ENCODE data around the gene PGLYRP3. TPM values are rescaled to one million over a fixed set of nuclear protein-coding genes. Genes with fewer than 3 reads are reported as not detected.

Gene PGLYRP3
- total and polyA plus RNA-seq, 7 experiments from 2014 or later = not detected

GRCh38 chr1:153343811-153344717 is 31.3 kb upstream of the PGLYRP3 start:
- intact Hi-C loops (cut with micrococcal nuclease) = no loop called here
- H3K4me1 ChIP-seq (ENCODE audit: control insufficient read depth in 2 of 2, insufficient read depth in 2 of 2, low read length in 2 of 2) = peaks cover 13 to 41% of the 10 kb centered on the region in 2 donors

GRCh38 chr1:153343040-153343681 is 30.4 kb upstream of the PGLYRP3 start:
- intact Hi-C loops (cut with micrococcal nuclease) = no loop called here
- H3K27ac Mint-ChIP-seq = peak overlapping the region in 2 of 9 donors; percentile 19 to 33
- peak overlapping the region in 2 of 10 donors; percentile 8 to 10 for H3K4me3 Mint-ChIP-seq
- Histone ChIP-seq H3K9me3 (ENCODE audit: control insufficient read depth in 2 of 3, low read length in 3 of 3) (no peaks in the 10 kb centered on the region), H3K4me1 (ENCODE audit: control insufficient read depth in 2 of 2, insufficient read depth in 2 of 2, low read length in 2 of 2) (peaks cover 13 to 41% of the 10 kb centered on the region in 2 donors), H3K27me3 (ENCODE audit: control insufficient read depth in 2 of 2, insufficient read depth in 2 of 2, low read length in 2 of 2) (peaks cover 0 to 5% of the 10 kb centered on the region in 2 donors), H3K36me3 (ENCODE audit: control insufficient read depth in 2 of 3, insufficient read depth in 3 of 3, low read length in 3 of 3) (no peaks in the 10 kb centered on the region), H3K4me3 (ENCODE audit: low read length) (no peak overlapping the region), H3K27ac (ENCODE audit: low read depth, low read length) (no peak overlapping the region)
- CTCF ChIA-PET = no interaction called here
- peaks cover 0 to 2% (median 0%) of the 10 kb centered on the region in 11 donors for H3K9me3 Mint-ChIP-seq
- POLR2A ChIA-PET = no interaction called here
- H3K27me3 Mint-ChIP-seq = peaks cover 7 to 43% (median 35%) of the 10 kb centered on the region in 5 donors
- DNase-seq = no peak
- ATAC-seq = no peak
- no peaks in the 10 kb centered on the region for H3K36me3 Mint-ChIP-seq
- peaks cover 26 to 71% (median 61%) of the 10 kb centered on the region in 7 donors for H3K4me1 Mint-ChIP-seq

More at GRCh38 chr1:153343811-153344717, 31.3 kb upstream of the PGLYRP3 start:
- peak overlapping the region in 5 of 10 donors; percentile 10 to 48 (median 17) for H3K4me3 Mint-ChIP-seq
- H3K36me3 Mint-ChIP-seq = no peaks in the 10 kb centered on the region
- H3K27ac Mint-ChIP-seq = peak overlapping the region in 3 of 9 donors; percentile 19 to 43 (median 33)
- H3K27ac ChIP-seq (ENCODE audit: low read depth, low read length) = no peak overlapping the region
- no peak for ATAC-seq
- H3K27me3 Mint-ChIP-seq = peaks cover 7 to 48% (median 30%) of the 10 kb centered on the region in 5 donors
- no peak overlapping the region for H3K4me3 ChIP-seq (ENCODE audit: low read length)
- peaks cover 25 to 66% (median 52%) of the 10 kb centered on the region in 7 donors for H3K4me1 Mint-ChIP-seq
- H3K36me3 ChIP-seq (ENCODE audit: control insufficient read depth in 2 of 3, insufficient read depth in 3 of 3, low read length in 3 of 3) = no peaks in the 10 kb centered on the region
- POLR2A ChIA-PET = no interaction called here
- CTCF ChIA-PET = no interaction called here
- peaks cover 0 to 5% of the 10 kb centered on the region in 2 donors for H3K27me3 ChIP-seq (ENCODE audit: control insufficient read depth in 2 of 2, insufficient read depth in 2 of 2, low read length in 2 of 2)
- no peak for DNase-seq
- H3K9me3 ChIP-seq (ENCODE audit: control insufficient read depth in 2 of 3, low read length in 3 of 3) = no peaks in the 10 kb centered on the region
- no peaks in the 10 kb centered on the region for H3K9me3 Mint-ChIP-seq

GRCh38 chr1:153342178-153342577 is 29.4 kb upstream of the PGLYRP3 start:
- ATAC-seq = no peak
- H3K9me3 Mint-ChIP-seq = peaks cover 0 to 7% (median 0%) of the 10 kb centered on the region in 11 donors
- H3K27ac Mint-ChIP-seq = no peak overlapping the region
- intact Hi-C loops (cut with micrococcal nuclease) = no loop called here
- H3K27me3 Mint-ChIP-seq = peaks cover 7 to 40% (median 37%) of the 10 kb centered on the region in 5 donors
- DNase-seq = no peak
- Histone ChIP-seq H3K9me3 (ENCODE audit: control insufficient read depth in 2 of 3, low read length in 3 of 3) (no peaks in the 10 kb centered on the region), H3K4me3 (ENCODE audit: low read length) (no peak overlapping the region), H3K36me3 (ENCODE audit: control insufficient read depth in 2 of 3, insufficient read depth in 3 of 3, low read length in 3 of 3) (no peaks in the 10 kb centered on the region), H3K4me1 (ENCODE audit: control insufficient read depth in 2 of 2, insufficient read depth in 2 of 2, low read length in 2 of 2) (peaks cover 13 to 41% of the 10 kb centered on the region in 2 donors), H3K27ac (ENCODE audit: low read depth, low read length) (no peak overlapping the region), H3K27me3 (ENCODE audit: control insufficient read depth in 2 of 2, insufficient read depth in 2 of 2, low read length in 2 of 2) (peaks cover 0 to 5% of the 10 kb centered on the region in 2 donors)
- ChIA-PET POLR2A (no interaction called here), CTCF (no interaction called here)
- peaks cover 29 to 71% (median 61%) of the 10 kb centered on the region in 7 donors for H3K4me1 Mint-ChIP-seq
- no peaks in the 10 kb centered on the region for H3K36me3 Mint-ChIP-seq
- H3K4me3 Mint-ChIP-seq = no peak overlapping the region

- no peaks in the 10 kb centered on the region for H3K36me3 ChIP-seq (ENCODE audit: control insufficient read depth in 2 of 3, insufficient read depth in 3 of 3, low read length in 3 of 3)
- Mint-ChIP-seq H3K9me3 (peaks cover 0 to 7% (median 0%) of the 10 kb centered on the region in 11 donors), H3K27me3 (peaks cover 7 to 35% (median 33%) of the 10 kb centered on the region in 5 donors), H3K27ac (no peak overlapping the region), H3K4me1 (peaks cover 29 to 66% (median 57%) of the 10 kb centered on the region in 7 donors), H3K36me3 (no peaks in the 10 kb centered on the region), H3K4me3 (no peak overlapping the region)
- intact Hi-C loops (cut with micrococcal nuclease) = no loop called here
- POLR2A ChIA-PET = no interaction called here
- peaks cover 0 to 5% of the 10 kb centered on the region in 2 donors for H3K27me3 ChIP-seq (ENCODE audit: control insufficient read depth in 2 of 2, insufficient read depth in 2 of 2, low read length in 2 of 2)
- no peak for ATAC-seq
- H3K9me3 ChIP-seq (ENCODE audit: control insufficient read depth in 2 of 3, low read length in 3 of 3) = no peaks in the 10 kb centered on the region
- no peak overlapping the region for H3K27ac ChIP-seq (ENCODE audit: low read depth, low read length)
- CTCF ChIA-PET = no interaction called here
- no peak for DNase-seq
- H3K4me1 ChIP-seq (ENCODE audit: control insufficient read depth in 2 of 2, insufficient read depth in 2 of 2, low read length in 2 of 2) = peaks cover 13 to 41% of the 10 kb centered on the region in 2 donors
- H3K4me3 ChIP-seq (ENCODE audit: low read length) = no peak overlapping the region
Measured at GRCh38 chr1:153341431-153341934, 28.7 kb upstream of the PGLYRP3 start.

GRCh38 chr1:153340356-153340755 is 27.6 kb upstream of the PGLYRP3 start:
- Histone ChIP-seq H3K27me3 (ENCODE audit: control insufficient read depth in 2 of 2, insufficient read depth in 2 of 2, low read length in 2 of 2) (no peaks in the 10 kb centered on the region), H3K4me1 (ENCODE audit: control insufficient read depth in 2 of 2, insufficient read depth in 2 of 2, low read length in 2 of 2) (peaks cover 2 to 30% of the 10 kb centered on the region in 2 donors), H3K4me3 (ENCODE audit: low read length) (no peak overlapping the region), H3K36me3 (ENCODE audit: control insufficient read depth in 2 of 3, insufficient read depth in 3 of 3, low read length in 3 of 3) (no peaks in the 10 kb centered on the region), H3K27ac (ENCODE audit: low read depth, low read length) (no peak overlapping the region), H3K9me3 (ENCODE audit: control insufficient read depth in 2 of 3, low read length in 3 of 3) (no peaks in the 10 kb centered on the region)
- peaks cover 7 to 29% (median 25%) of the 10 kb centered on the region in 5 donors for H3K27me3 Mint-ChIP-seq
- CTCF ChIA-PET = no interaction called here
- intact Hi-C loops (cut with micrococcal nuclease) = no loop called here
- H3K4me3 Mint-ChIP-seq = peak overlapping the region in 3 of 10 donors; percentile 32 to 62 (median 53)
- DNase-seq (no peak), ATAC-seq (no peak)
- H3K27ac Mint-ChIP-seq = peak overlapping the region in 1 of 9 donors; percentile 32
- no peaks in the 10 kb centered on the region for H3K36me3 Mint-ChIP-seq
- peaks cover 20 to 55% (median 46%) of the 10 kb centered on the region in 7 donors for H3K4me1 Mint-ChIP-seq
- POLR2A ChIA-PET = no interaction called here
- peaks cover 0 to 7% (median 0%) of the 10 kb centered on the region in 11 donors for H3K9me3 Mint-ChIP-seq

- peak overlapping the region in 8 of 10 donors; percentile 7 to 63 (median 44) for H3K4me3 Mint-ChIP-seq
- no peak overlapping the region for H3K4me3 ChIP-seq (ENCODE audit: low read length)
- H3K4me1 Mint-ChIP-seq = peaks cover 20 to 50% (median 40%) of the 10 kb centered on the region in 7 donors
- DNase-seq = peak in 1 of 9 donors; percentile 22
- peaks cover 0 to 7% (median 0%) of the 10 kb centered on the region in 11 donors for H3K9me3 Mint-ChIP-seq
- no peak for ATAC-seq
- no peaks in the 10 kb centered on the region for H3K9me3 ChIP-seq (ENCODE audit: control insufficient read depth in 2 of 3, low read length in 3 of 3)
- no peak overlapping the region for H3K27ac ChIP-seq (ENCODE audit: low read depth, low read length)
- H3K27me3 Mint-ChIP-seq = peaks cover 7 to 30% (median 26%) of the 10 kb centered on the region in 5 donors
- peak overlapping the region in 5 of 9 donors; percentile 12 to 52 (median 32) for H3K27ac Mint-ChIP-seq
- ChIA-PET POLR2A (no interaction called here), CTCF (no interaction called here)
- no peaks in the 10 kb centered on the region for H3K27me3 ChIP-seq (ENCODE audit: control insufficient read depth in 2 of 2, insufficient read depth in 2 of 2, low read length in 2 of 2)
- no peaks in the 10 kb centered on the region for H3K36me3 Mint-ChIP-seq
- H3K4me1 ChIP-seq (ENCODE audit: control insufficient read depth in 2 of 2, insufficient read depth in 2 of 2, low read length in 2 of 2) = peaks cover 0 to 24% of the 10 kb centered on the region in 2 donors
- intact Hi-C loops (cut with micrococcal nuclease) = loop anchor here in 1 of 2 donors (10.0 kb wide), 1 partner anchor 235 kb away; no protein-coding TSS in a partner anchor
- H3K36me3 ChIP-seq (ENCODE audit: control insufficient read depth in 2 of 3, insufficient read depth in 3 of 3, low read length in 3 of 3) = no peaks in the 10 kb centered on the region
Measured at GRCh38 chr1:153339802-153340201, 27.1 kb upstream of the PGLYRP3 start.
